ENCODE results near the gene CCSER1. TPM values are rescaled to one million over a fixed set of nuclear protein-coding genes. Genes with fewer than 3 reads are reported as not detected.
"Not testable (repeated sequence)": the region's sequence is repeated elsewhere in the genome, so short reads cannot be mapped to it uniquely, and the experiment has no call there.

CCSER1 gene
- total RNA-seq, 2 donors from 2014 or later = 1.5 to 2.7 TPM

GRCh38 chr4:90403781-90404180 lies 276.6 kb downstream of the CCSER1 start:
- no peak for ATAC-seq (ENCODE audit: insufficient number of reproducible peaks, low FRiP score, low read depth)
- no peak overlapping the region for H3K4me3 ChIP-seq
- H3K4me1 ChIP-seq (ENCODE audit: control insufficient read depth in 1 of 2, low read depth in 2 of 2) = no peaks in the 10 kb centered on the region
- no peak for DNase-seq (ENCODE audit: low spot score)
- no peak for TF ChIP-seq CTCF (IDR thresholded peaks at IDR 0.05)
- no peak overlapping the region for H3K27ac ChIP-seq
- no peaks in the 10 kb centered on the region for H3K36me3 ChIP-seq
- H3K9me3 ChIP-seq = no peaks in the 10 kb centered on the region
- no peaks in the 10 kb centered on the region for H3K27me3 ChIP-seq (replicated peaks; ENCODE audit: insufficient read depth)

GRCh38 chr4:90407897-90408296 lies 280.7 kb downstream of the CCSER1 start:
- not testable (repeated sequence) for H3K4me3 ChIP-seq; ATAC-seq (ENCODE audit: insufficient number of reproducible peaks, low FRiP score, low read depth); H3K4me1 ChIP-seq (ENCODE audit: control insufficient read depth in 1 of 2, low read depth in 2 of 2); H3K27ac ChIP-seq; H3K9me3 ChIP-seq; H3K27me3 ChIP-seq (replicated peaks; ENCODE audit: insufficient read depth); DNase-seq (ENCODE audit: low spot score); H3K36me3 ChIP-seq

GRCh38 chr4:90412786-90413185 lies 285.6 kb downstream of the CCSER1 start:
- not testable (repeated sequence) for H3K4me3 ChIP-seq; DNase-seq (ENCODE audit: low spot score); H3K27me3 ChIP-seq (replicated peaks; ENCODE audit: insufficient read depth); H3K4me1 ChIP-seq (ENCODE audit: control insufficient read depth in 1 of 2, low read depth in 2 of 2); H3K9me3 ChIP-seq; H3K27ac ChIP-seq; H3K36me3 ChIP-seq; ATAC-seq (ENCODE audit: insufficient number of reproducible peaks, low FRiP score, low read depth)

- TF ChIP-seq CTCF (IDR thresholded peaks at IDR 0.05) = no peak
- Histone ChIP-seq H3K9me3 (no peaks in the 10 kb centered on the region), H3K27me3 (replicated peaks; ENCODE audit: insufficient read depth) (no peaks in the 10 kb centered on the region), H3K4me3 (no peak overlapping the region), H3K27ac (no peak overlapping the region), H3K36me3 (no peaks in the 10 kb centered on the region), H3K4me1 (ENCODE audit: control insufficient read depth in 1 of 2, low read depth in 2 of 2) (no peaks in the 10 kb centered on the region)
- DNase-seq (ENCODE audit: low spot score) = no peak
- ATAC-seq (ENCODE audit: insufficient number of reproducible peaks, low FRiP score, low read depth) = no peak
These were observed 287.9 kb downstream of the CCSER1 start for GRCh38 chr4:90415116-90415515.

- H3K27me3 ChIP-seq (replicated peaks; ENCODE audit: insufficient read depth) = no peaks in the 10 kb centered on the region
- TF ChIP-seq CTCF (IDR thresholded peaks at IDR 0.05) = peak; percentile 20
- no peak overlapping the region for H3K4me3 ChIP-seq
- H3K27ac ChIP-seq = no peak overlapping the region
- H3K36me3 ChIP-seq = no peaks in the 10 kb centered on the region
- no peak for ATAC-seq (ENCODE audit: insufficient number of reproducible peaks, low FRiP score, low read depth)
- no peaks in the 10 kb centered on the region for H3K4me1 ChIP-seq (ENCODE audit: control insufficient read depth in 1 of 2, low read depth in 2 of 2)
- DNase-seq (ENCODE audit: low spot score) = no peak
- H3K9me3 ChIP-seq = no peaks in the 10 kb centered on the region
These were observed 292.0 kb downstream of the CCSER1 start for GRCh38 chr4:90419124-90419711.

GRCh38 chr4:90421161-90421560 lies 294.0 kb downstream of the CCSER1 start:
- no peak for DNase-seq (ENCODE audit: low spot score)
- no peaks in the 10 kb centered on the region for H3K36me3 ChIP-seq
- H3K27ac ChIP-seq = no peak overlapping the region
- TF ChIP-seq CTCF (IDR thresholded peaks at IDR 0.05) = no peak
- no peaks in the 10 kb centered on the region for H3K4me1 ChIP-seq (ENCODE audit: control insufficient read depth in 1 of 2, low read depth in 2 of 2)
- H3K9me3 ChIP-seq = no peaks in the 10 kb centered on the region
- no peaks in the 10 kb centered on the region for H3K27me3 ChIP-seq (replicated peaks; ENCODE audit: insufficient read depth)
- H3K4me3 ChIP-seq = no peak overlapping the region
- no peak for ATAC-seq (ENCODE audit: insufficient number of reproducible peaks, low FRiP score, low read depth)

Measured in thoracic aorta (tissue), 2 donors.